ENCODE results near the gene JUND. TPM values are rescaled to one million over a fixed set of nuclear protein-coding genes. Genes with fewer than 3 reads are reported as not detected.

Gene JUND
- total RNA-seq, 1 experiment from 2014 or later, result 128 TPM

DNA sequence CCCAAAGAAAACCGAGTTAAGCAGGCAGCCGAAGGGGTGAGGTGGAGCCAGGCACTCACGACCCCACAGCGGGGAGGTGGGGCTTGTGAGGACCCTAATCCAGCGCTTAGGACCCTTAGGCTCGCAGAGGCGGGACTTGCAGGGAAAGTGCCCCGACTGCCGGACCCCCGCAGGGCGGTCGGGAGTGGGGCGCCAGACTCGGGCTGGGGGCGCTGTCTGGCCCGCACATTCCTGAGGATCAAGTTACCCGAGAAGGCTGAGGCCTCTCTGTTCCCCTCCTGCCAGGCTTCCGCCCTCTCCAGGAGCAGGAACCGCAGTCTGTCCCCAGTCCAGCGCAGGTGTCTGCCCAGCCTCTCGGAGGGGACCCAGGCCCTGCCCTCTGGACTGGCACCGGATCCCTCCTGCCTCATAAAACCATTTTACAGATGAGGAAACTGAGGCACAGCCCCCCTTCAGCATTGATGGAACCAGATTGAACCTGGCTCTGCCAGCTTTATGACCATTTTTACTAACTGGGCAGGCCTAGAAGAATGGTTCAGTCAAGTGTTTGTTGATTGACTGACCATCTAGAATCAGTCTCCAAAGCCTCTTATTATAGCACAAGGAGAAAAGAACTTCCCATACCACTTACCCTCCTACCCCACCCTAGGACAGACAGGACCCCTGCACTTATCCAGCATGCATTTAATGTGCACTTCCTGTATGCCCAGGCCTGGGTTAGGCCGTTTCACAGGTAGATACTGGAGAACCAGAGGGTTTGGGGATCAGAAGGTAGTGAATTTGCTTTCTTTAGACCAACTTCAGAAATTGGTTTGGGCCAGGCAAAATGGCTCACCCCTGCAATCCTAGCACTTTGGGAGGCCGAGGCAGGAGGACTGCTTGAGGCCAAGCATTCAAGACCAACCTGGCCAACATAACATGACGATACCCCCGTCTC is 6.7 kb upstream of the JUND start:
- no peak overlapping the region for H3K4me3 ChIP-seq (ENCODE audit: low read depth, low read length, poor library complexity, severe bottlenecking)
- TF ChIP-seq EZH2 (IDR thresholded peaks at IDR 0.05; ENCODE audit: borderline replicate concordance, low read depth, low read length, poor library complexity, severe bottlenecking), result no peak
- TF ChIP-seq, protein P1, sequence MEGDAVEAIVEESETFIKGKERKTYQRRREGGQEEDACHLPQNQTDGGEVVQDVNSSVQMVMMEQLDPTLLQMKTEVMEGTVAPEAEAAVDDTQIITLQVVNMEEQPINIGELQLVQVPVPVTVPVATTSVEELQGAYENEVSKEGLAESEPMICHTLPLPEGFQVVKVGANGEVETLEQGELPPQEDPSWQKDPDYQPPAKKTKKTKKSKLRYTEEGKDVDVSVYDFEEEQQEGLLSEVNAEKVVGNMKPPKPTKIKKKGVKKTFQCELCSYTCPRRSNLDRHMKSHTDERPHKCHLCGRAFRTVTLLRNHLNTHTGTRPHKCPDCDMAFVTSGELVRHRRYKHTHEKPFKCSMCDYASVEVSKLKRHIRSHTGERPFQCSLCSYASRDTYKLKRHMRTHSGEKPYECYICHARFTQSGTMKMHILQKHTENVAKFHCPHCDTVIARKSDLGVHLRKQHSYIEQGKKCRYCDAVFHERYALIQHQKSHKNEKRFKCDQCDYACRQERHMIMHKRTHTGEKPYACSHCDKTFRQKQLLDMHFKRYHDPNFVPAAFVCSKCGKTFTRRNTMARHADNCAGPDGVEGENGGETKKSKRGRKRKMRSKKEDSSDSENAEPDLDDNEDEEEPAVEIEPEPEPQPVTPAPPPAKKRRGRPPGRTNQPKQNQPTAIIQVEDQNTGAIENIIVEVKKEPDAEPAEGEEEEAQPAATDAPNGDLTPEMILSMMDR (conservative IDR thresholded peaks at IDR 0.05; ENCODE audit: low read depth, low read length), result 0 out of 2 replicates have a peak, but pooled peaks have one; percentile 29
- intact Hi-C loops (cut with micrococcal nuclease; ENCODE audit: unreplicated experiment), result no loop called here
- H3K27ac ChIP-seq (ENCODE audit: low read depth, low read length, poor library complexity, severe bottlenecking), result peak overlapping the region; percentile 71
- peaks cover 36% of the 10 kb centered on the region for H3K4me1 ChIP-seq (ENCODE audit: insufficient read depth, low read length, poor library complexity, severe bottlenecking)
- DNase-seq (ENCODE audit: low spot score), result peak; percentile 51
- ChIA-PET POLR2A (ENCODE audit: low non-redundant PET) (no interaction called here), CTCF (no interaction called here)
- BruUV-seq (replicated peaks), result no TSS peak
- H3K27me3 ChIP-seq (replicated peaks; ENCODE audit: insufficient read depth, low read depth, low read length, poor library complexity), result no peaks in the 10 kb centered on the region
- H3K36me3 ChIP-seq (ENCODE audit: insufficient read depth, low read length, poor library complexity, severe bottlenecking), result no peaks in the 10 kb centered on the region
- no peaks in the 10 kb centered on the region for H3K9me3 ChIP-seq (ENCODE audit: low read depth, low read length, poor library complexity, severe bottlenecking)

DNA sequence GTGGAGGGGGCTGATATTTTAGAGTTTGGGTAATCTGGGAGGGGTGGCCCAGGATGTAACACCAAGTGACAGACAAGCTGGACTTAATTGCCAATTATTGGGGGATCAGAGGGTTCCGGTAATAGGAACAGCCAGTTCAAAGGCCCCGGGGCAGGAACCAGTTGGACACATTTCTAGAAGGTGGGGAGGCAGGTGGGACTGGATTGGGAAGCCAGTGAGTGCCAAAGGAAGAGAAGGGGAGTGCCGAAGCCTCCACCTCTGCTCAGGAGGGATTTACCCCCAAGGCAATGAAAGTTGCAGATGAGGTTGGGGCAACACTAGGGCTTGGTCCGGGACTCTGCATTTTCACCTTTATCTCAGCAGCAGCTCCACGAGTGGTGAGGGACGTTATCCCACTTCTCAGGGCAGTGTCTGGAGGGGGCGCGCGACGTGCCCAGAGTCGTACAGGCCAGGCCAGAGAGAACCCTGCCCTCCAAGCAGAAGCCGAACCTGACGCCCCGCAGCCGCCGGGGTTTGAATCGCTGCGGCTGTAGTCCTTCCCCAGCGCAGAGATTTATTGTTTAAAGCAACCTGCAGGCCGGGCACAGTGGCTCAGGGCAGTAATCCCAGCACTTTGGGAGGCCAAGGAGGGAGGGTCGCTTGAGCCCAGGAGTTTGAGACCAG is 5.7 kb upstream of the JUND start:
- H3K9me3 ChIP-seq (ENCODE audit: low read depth, low read length, poor library complexity, severe bottlenecking), result no peaks in the 10 kb centered on the region
- H3K4me1 ChIP-seq (ENCODE audit: insufficient read depth, low read length, poor library complexity, severe bottlenecking), result peaks cover 41% of the 10 kb centered on the region
- H3K36me3 ChIP-seq (ENCODE audit: insufficient read depth, low read length, poor library complexity, severe bottlenecking), result no peaks in the 10 kb centered on the region
- H3K4me3 ChIP-seq (ENCODE audit: low read depth, low read length, poor library complexity, severe bottlenecking), result no peak overlapping the region
- POLR2A ChIA-PET (ENCODE audit: low non-redundant PET), result no interaction called here
- H3K27ac ChIP-seq (ENCODE audit: low read depth, low read length, poor library complexity, severe bottlenecking), result peak overlapping the region; percentile 71
- intact Hi-C loops (cut with micrococcal nuclease; ENCODE audit: unreplicated experiment), result no loop called here
- no peaks in the 10 kb centered on the region for H3K27me3 ChIP-seq (replicated peaks; ENCODE audit: insufficient read depth, low read depth, low read length, poor library complexity)
- no TSS peak for BruUV-seq (replicated peaks)
- no peak for DNase-seq (ENCODE audit: low spot score)
- CTCF ChIA-PET, result no interaction called here
- TF ChIP-seq, protein P1 (conservative IDR thresholded peaks at IDR 0.05; ENCODE audit: low read depth, low read length), result no peak
- TF ChIP-seq EZH2 (IDR thresholded peaks at IDR 0.05; ENCODE audit: borderline replicate concordance, low read depth, low read length, poor library complexity, severe bottlenecking), result no peak

DNA sequence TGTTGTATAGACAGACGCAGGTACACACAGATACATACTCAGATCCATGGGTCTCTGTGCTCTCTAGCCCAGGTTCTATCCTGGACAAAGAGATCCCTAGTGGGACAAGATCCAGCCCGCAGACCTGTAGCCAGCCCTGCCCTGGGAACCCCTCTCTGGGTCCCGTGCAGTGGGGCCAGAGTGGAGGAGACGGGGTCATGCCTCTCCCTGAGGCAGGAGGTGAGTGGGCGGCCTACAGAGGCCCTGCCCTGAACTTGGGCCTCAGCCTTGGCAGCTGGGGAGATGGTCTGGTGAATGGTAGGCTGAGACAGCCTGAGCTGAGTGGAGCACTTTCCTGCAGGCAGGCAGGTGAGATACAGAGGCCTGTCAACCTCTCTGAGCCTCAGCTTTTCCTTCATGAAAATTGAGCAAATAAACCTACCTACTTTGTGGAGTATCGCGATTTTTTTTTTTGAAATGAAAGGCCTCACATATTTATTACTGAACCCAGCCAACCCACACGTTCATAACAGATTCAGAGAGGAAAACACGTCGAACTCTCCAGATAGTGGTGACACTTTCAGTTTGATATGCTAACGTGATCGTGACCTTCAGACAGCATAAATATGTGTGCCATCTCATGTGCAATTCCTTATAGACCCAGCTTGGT is 3.4 kb upstream of the JUND start:
- intact Hi-C loops (cut with micrococcal nuclease; ENCODE audit: unreplicated experiment), result no loop called here
- no peak for DNase-seq (ENCODE audit: low spot score)
- Histone ChIP-seq H3K4me1 (ENCODE audit: insufficient read depth, low read length, poor library complexity, severe bottlenecking) (peaks cover 22% of the 10 kb centered on the region), H3K9me3 (ENCODE audit: low read depth, low read length, poor library complexity, severe bottlenecking) (no peaks in the 10 kb centered on the region), H3K36me3 (ENCODE audit: insufficient read depth, low read length, poor library complexity, severe bottlenecking) (no peaks in the 10 kb centered on the region), H3K27me3 (replicated peaks; ENCODE audit: insufficient read depth, low read depth, low read length, poor library complexity) (no peaks in the 10 kb centered on the region), H3K4me3 (ENCODE audit: low read depth, low read length, poor library complexity, severe bottlenecking) (no peak overlapping the region), H3K27ac (ENCODE audit: low read depth, low read length, poor library complexity, severe bottlenecking) (peak overlapping the region; percentile 77)
- ChIA-PET POLR2A (ENCODE audit: low non-redundant PET) (no interaction called here), CTCF (no interaction called here)
- BruUV-seq (replicated peaks), result no TSS peak
- TF ChIP-seq EZH2 (IDR thresholded peaks at IDR 0.05; ENCODE audit: borderline replicate concordance, low read depth, low read length, poor library complexity, severe bottlenecking), result no peak
- TF ChIP-seq, protein P1 (conservative IDR thresholded peaks at IDR 0.05; ENCODE audit: low read depth, low read length), result no peak

Measured in A673 (cell line).